Activated CD4-positive, alpha-beta memory T cell treated with anti-CD3 and anti-CD28 coated beads for 36 hours (primary cell): ENCODE measurements around the gene BCR. TPM values are rescaled to one million over a fixed set of nuclear protein-coding genes. Genes with fewer than 3 reads are reported as not detected.
"Not testable (repeated sequence)": the region's sequence is repeated elsewhere in the genome, so short reads cannot be mapped to it uniquely, and the experiment has no call there.

Experiments used
- CTCF ChIA-PET: fragments of 350-600 bp; sonication (Branson Sonifier 250); formaldehyde crosslinking; loops from one replicate; lab custom pipeline; 2021; ENCODE audit warnings: antibody characterized with exemption, inconsistent platforms; lab: Charles Lee
- POLR2A ChIA-PET: fragments of 350-600 bp; sonication (Branson Sonifier 250); formaldehyde crosslinking; loops from one replicate; lab custom pipeline; 2021; ENCODE audit warnings: antibody characterized with exemption; lab: Charles Lee
- DNase-seq: peaks from one replicate; pipeline ENCODE4 v3.0.0-alpha.2; 2020
- H3K27ac Mint-ChIP-seq: one replicate; pipeline ENCODE4 v1.8.0; 2021; ENCODE audit warnings: mixed read lengths
- H3K27me3 Mint-ChIP-seq: one replicate; pipeline ENCODE4 v1.8.0; 2021; ENCODE audit warnings: mixed read lengths
- H3K36me3 Mint-ChIP-seq: one replicate; pipeline ENCODE4 v1.8.0; 2021; ENCODE audit warnings: mixed read lengths
- H3K4me1 Mint-ChIP-seq: one replicate; pipeline ENCODE4 v1.8.0; 2021; ENCODE audit warnings: low read depth, mixed read lengths
- H3K4me3 Mint-ChIP-seq: one replicate; pipeline ENCODE4 v1.8.0; 2021; ENCODE audit warnings: mild to moderate bottlenecking, mixed read lengths
- H3K9me3 Mint-ChIP-seq: one replicate; pipeline ENCODE4 v1.8.0; 2021; ENCODE audit warnings: mixed read lengths
- intact Hi-C: fragments of 100-400 bp; cut with micrococcal nuclease; formaldehyde crosslinking; loops from one replicate; pipeline ENCODE4 v1.15.1; 2023
- total RNA-seq, 2 experiments: library from RNA; stranded (reverse); gene quantifications; one replicate each; pipeline ENCODE4 v1.2.3, GENCODE V29; 2021

BCR gene
- 10 to 100 TPM; 60.4 to 69.0 TPM for total RNA-seq

- H3K27me3 Mint-ChIP-seq = no peaks in the 10 kb centered on the region
- POLR2A ChIA-PET = interaction anchor here (3.9 kb wide), 1 partner anchor 62 kb away, joined by 18 read pairs; no protein-coding TSS in a partner anchor
- H3K4me3 Mint-ChIP-seq = peak within 1 kb of the TSS; percentile 97
- H3K9me3 Mint-ChIP-seq = peaks cover 2% of the 10 kb centered on the region
- H3K36me3 Mint-ChIP-seq = peaks cover 16% of the 10 kb centered on the region
- peak within 1 kb of the TSS; percentile 98 for H3K27ac Mint-ChIP-seq
- H3K4me1 Mint-ChIP-seq = peaks cover 46% of the 10 kb centered on the region
- CTCF ChIA-PET = interaction anchor here (0.7 to 15.1 kb wide), 10 partner anchors 20 to 110 kb away, joined by 3 to 309 read pairs (median 5); no protein-coding TSS in a partner anchor
- DNase-seq = peak; percentile 68
- intact Hi-C loops = loop anchor here (2.0 kb wide), 1 partner anchor 38 kb away; no protein-coding TSS in a partner anchor
Measured at GRCh38 chr22:23180301-23180892, at the start of gene BCR. BCR (plus strand) TSS chr22:23180509; CDS start chr22:23180961, 452 bp downstream.

- Mint-ChIP-seq H3K9me3 (no peaks in the 10 kb centered on the region), H3K27ac (no peak overlapping the region), H3K4me1 (no peaks in the 10 kb centered on the region), H3K36me3 (no peaks in the 10 kb centered on the region), H3K27me3 (no peaks in the 10 kb centered on the region), H3K4me3 (no peak overlapping the region)
- intact Hi-C loops = no loop called here
- CTCF ChIA-PET = interaction anchor here (4.9 to 5.9 kb wide), 2 partner anchors 172 to 174 kb away, joined by 53 to 217 read pairs; no protein-coding TSS in a partner anchor
- POLR2A ChIA-PET = interaction anchor here (0.9 kb wide), 1 partner anchor 11 kb away, joined by 3 read pairs; no protein-coding TSS in a partner anchor
- DNase-seq = no peak
Measured at GRCh38 chr22:23130697-23131096, 49.6 kb upstream of the BCR start.

- Mint-ChIP-seq H3K27ac (no peak overlapping the region), H3K4me3 (no peak overlapping the region), H3K36me3 (no peaks in the 10 kb centered on the region), H3K27me3 (no peaks in the 10 kb centered on the region), H3K4me1 (peaks cover 3% of the 10 kb centered on the region), H3K9me3 (no peaks in the 10 kb centered on the region)
- POLR2A ChIA-PET = no interaction called here
- CTCF ChIA-PET = interaction anchor here (0.9 to 5.9 kb wide), 5 partner anchors 158 to 254 kb away, joined by 4 to 53 read pairs (median 5); no protein-coding TSS in a partner anchor
- intact Hi-C loops = no loop called here
- DNase-seq = no peak
Measured at GRCh38 chr22:23131931-23132330, 48.4 kb upstream of the BCR start.

GRCh38 chr22:23132376-23133091 is 47.8 kb upstream of the BCR start:
- H3K4me3 Mint-ChIP-seq = no peak overlapping the region
- no peaks in the 10 kb centered on the region for H3K9me3 Mint-ChIP-seq
- DNase-seq = no peak
- peaks cover 9% of the 10 kb centered on the region for H3K4me1 Mint-ChIP-seq
- H3K36me3 Mint-ChIP-seq = no peaks in the 10 kb centered on the region
- ChIA-PET POLR2A (no interaction called here), CTCF (interaction anchor here (0.9 to 5.9 kb wide), 5 partner anchors 157 to 253 kb away, joined by 4 to 53 read pairs (median 5); no protein-coding TSS in a partner anchor)
- H3K27ac Mint-ChIP-seq = no peak overlapping the region
- no peaks in the 10 kb centered on the region for H3K27me3 Mint-ChIP-seq
- intact Hi-C loops = no loop called here

- H3K4me1 Mint-ChIP-seq = peaks cover 23% of the 10 kb centered on the region
- no peaks in the 10 kb centered on the region for H3K36me3 Mint-ChIP-seq
- CTCF ChIA-PET = interaction anchor here (2.4 to 5.9 kb wide), 2 partner anchors 13 to 178 kb away, joined by 5 to 53 read pairs; no protein-coding TSS in a partner anchor
- no peaks in the 10 kb centered on the region for H3K9me3 Mint-ChIP-seq
- no peak overlapping the region for H3K27ac Mint-ChIP-seq
- DNase-seq = no peak
- POLR2A ChIA-PET = no interaction called here
- H3K4me3 Mint-ChIP-seq = no peak overlapping the region
- no peaks in the 10 kb centered on the region for H3K27me3 Mint-ChIP-seq
- intact Hi-C loops = no loop called here
Measured at GRCh38 chr22:23133922-23134321, 46.4 kb upstream of the BCR start.

- H3K9me3 Mint-ChIP-seq, POLR2A ChIA-PET, intact Hi-C loops, H3K4me3 Mint-ChIP-seq, H3K27me3 Mint-ChIP-seq, H3K36me3 Mint-ChIP-seq, DNase-seq: not testable (repeated sequence)
- CTCF ChIA-PET = interaction anchor here (1.1 to 1.9 kb wide), 5 partner anchors 9 to 383 kb away, joined by 3 to 13 read pairs (median 6); no protein-coding TSS in a partner anchor
- Mint-ChIP-seq H3K27ac (peak overlapping the region; percentile 92), H3K4me1 (peaks cover 38% of the 10 kb centered on the region)
Measured at GRCh38 chr22:23136991-23137390, 43.3 kb upstream of the BCR start.

- no peaks in the 10 kb centered on the region for H3K27me3 Mint-ChIP-seq
- peaks cover 43% of the 10 kb centered on the region for H3K4me1 Mint-ChIP-seq
- POLR2A ChIA-PET = no interaction called here
Measured at GRCh38 chr22:23137468-23137867, 42.8 kb upstream of the BCR start.

GRCh38 chr22:23137905-23138561 is 42.3 kb upstream of the BCR start:
- intact Hi-C loops = no loop called here
- Mint-ChIP-seq H3K27me3 (no peaks in the 10 kb centered on the region), H3K9me3 (no peaks in the 10 kb centered on the region), H3K4me1 (peaks cover 48% of the 10 kb centered on the region), H3K27ac (peak overlapping the region; percentile 92), H3K36me3 (no peaks in the 10 kb centered on the region), H3K4me3 (no peak overlapping the region)
- POLR2A ChIA-PET = no interaction called here
- peak; percentile 61 for DNase-seq
- CTCF ChIA-PET = interaction anchor here (0.8 to 1.9 kb wide), 6 partner anchors 10 to 183 kb away, joined by 3 to 13 read pairs (median 6); no protein-coding TSS in a partner anchor

More at GRCh38 chr22:23137468-23137867, 42.8 kb upstream of the BCR start:
- no peak overlapping the region for H3K4me3 Mint-ChIP-seq
- DNase-seq = no peak
- H3K27ac Mint-ChIP-seq = peak overlapping the region; percentile 92
- CTCF ChIA-PET = interaction anchor here (1.1 to 1.9 kb wide), 5 partner anchors 9 to 384 kb away, joined by 3 to 13 read pairs (median 6); no protein-coding TSS in a partner anchor
- H3K36me3 Mint-ChIP-seq = no peaks in the 10 kb centered on the region
- intact Hi-C loops = no loop called here
- H3K9me3 Mint-ChIP-seq = no peaks in the 10 kb centered on the region

- H3K9me3 Mint-ChIP-seq = no peaks in the 10 kb centered on the region
- POLR2A ChIA-PET = no interaction called here
- H3K36me3 Mint-ChIP-seq = no peaks in the 10 kb centered on the region
- H3K4me1 Mint-ChIP-seq = peaks cover 52% of the 10 kb centered on the region
- CTCF ChIA-PET = interaction anchor here (0.8 to 3.4 kb wide), 6 partner anchors 10 to 184 kb away, joined by 3 to 17 read pairs (median 6); no protein-coding TSS in a partner anchor
- intact Hi-C loops = no loop called here
- DNase-seq = no peak
- peak overlapping the region; percentile 92 for H3K27ac Mint-ChIP-seq
- H3K27me3 Mint-ChIP-seq = no peaks in the 10 kb centered on the region
- no peak overlapping the region for H3K4me3 Mint-ChIP-seq
Measured at GRCh38 chr22:23138584-23139435, 41.5 kb upstream of the BCR start.

GRCh38 chr22:23140385-23140784 is 39.9 kb upstream of the BCR start:
- Mint-ChIP-seq H3K27me3 (no peaks in the 10 kb centered on the region), H3K36me3 (no peaks in the 10 kb centered on the region), H3K9me3 (no peaks in the 10 kb centered on the region), H3K4me3 (no peak overlapping the region), H3K4me1 (peaks cover 64% of the 10 kb centered on the region), H3K27ac (no peak overlapping the region)
- intact Hi-C loops = no loop called here
- CTCF ChIA-PET = interaction anchor here (0.7 to 3.4 kb wide), 4 partner anchors 39 to 184 kb away, joined by 3 to 17 read pairs (median 4); no protein-coding TSS in a partner anchor
- POLR2A ChIA-PET = no interaction called here
- DNase-seq = no peak
